MV-4-11 (cell line): ENCODE results near the gene HSD17B11.
"Not testable (repeated sequence)": the region's sequence is repeated elsewhere in the genome, so short reads cannot be mapped to it uniquely, and the experiment has no call there.

Experiments
- DNase-seq: peaks from one replicate; lab custom pipeline; 2025; lab: John Stamatoyannopoulos, UW

HSD17B11 gene

DNA sequence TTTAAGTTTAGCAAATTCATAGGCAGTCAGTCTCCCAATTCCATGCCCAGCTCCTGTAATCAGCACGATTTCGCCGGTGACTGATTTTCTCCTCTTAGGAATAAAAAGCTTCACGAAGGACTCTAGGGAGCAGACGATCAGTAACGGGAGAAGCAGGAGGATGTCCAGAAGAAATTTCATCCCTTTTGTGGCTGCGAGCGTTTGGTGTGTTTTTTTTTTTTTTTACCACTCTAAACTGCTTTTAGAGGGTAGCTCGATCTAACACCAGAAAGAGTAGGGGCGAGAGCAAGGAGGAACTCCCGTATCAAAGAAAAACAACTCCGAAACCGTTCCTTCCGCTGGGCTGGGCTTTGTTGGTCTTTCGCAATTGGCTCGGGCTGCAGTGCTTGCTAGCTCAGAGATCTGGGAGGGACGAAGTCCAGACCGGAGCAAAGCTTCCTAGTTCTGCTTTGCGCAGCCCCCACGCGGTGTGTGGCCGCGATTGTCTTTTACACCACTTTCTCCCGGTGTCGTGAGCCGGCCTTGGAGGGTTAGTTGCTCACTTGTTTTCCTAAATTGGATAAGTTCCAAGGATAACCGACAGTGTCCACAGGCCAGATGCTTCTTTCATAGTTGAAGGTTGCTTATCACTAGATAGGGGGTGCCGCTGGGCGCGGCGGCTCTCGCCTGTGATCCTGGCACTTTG lies at the start of gene HSD17B11:
HSD17B11 (minus strand) TSS at position 298 of the 685 bp plus-strand sequence; CDS start at position 180, 118 bp downstream.
- peak; percentile 98 for DNase-seq

- no peak for DNase-seq
Measured at GRCh38 chr4:87433342-87433741, 42.4 kb upstream of the HSD17B11 start.

DNA sequence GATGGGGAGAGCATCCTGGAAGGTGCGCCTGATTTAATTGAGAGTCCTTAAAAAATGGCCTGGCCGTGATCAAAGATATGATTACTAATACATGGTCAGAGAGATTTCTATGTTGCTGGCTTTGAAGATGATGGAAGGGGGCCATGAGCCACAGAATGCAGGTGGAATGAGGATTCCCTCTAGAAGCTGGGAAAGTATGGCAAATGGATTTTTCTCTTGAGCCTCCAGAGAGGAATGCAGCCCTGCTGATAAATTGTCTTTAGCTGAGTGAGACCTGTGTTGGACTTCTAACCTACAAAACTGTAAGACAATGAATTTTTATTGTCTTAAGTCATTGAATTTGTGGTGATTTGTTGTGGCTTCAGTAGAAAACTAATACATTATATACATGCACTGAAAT lies 39.0 kb upstream of the HSD17B11 start:
- no peak for DNase-seq

DNA sequence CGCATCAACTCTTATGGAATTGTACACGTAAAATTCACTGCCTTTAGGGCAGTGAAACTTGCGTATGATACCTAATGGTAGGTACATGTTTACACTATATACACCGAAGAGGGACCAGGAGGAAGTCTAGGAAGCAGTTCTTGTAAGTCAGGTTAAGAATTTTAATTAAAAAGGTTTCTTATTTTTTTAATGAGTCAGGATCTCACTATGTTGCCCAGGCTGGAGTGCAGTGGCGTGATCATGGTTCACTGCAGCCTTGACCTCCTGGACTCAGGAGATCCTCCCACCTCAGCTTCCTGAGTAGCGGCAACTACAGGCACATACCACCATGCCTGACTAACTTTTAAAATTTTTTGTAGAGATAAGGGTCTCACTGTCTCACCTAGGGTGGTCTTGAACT lies 38.0 kb upstream of the HSD17B11 start:
- no peak for DNase-seq

- DNase-seq: no peak
Measured at GRCh38 chr4:87427518-87427868, 36.5 kb upstream of the HSD17B11 start.

GRCh38 chr4:87426865-87427517 lies 36.0 kb upstream of the HSD17B11 start:
- no peak for DNase-seq

DNA sequence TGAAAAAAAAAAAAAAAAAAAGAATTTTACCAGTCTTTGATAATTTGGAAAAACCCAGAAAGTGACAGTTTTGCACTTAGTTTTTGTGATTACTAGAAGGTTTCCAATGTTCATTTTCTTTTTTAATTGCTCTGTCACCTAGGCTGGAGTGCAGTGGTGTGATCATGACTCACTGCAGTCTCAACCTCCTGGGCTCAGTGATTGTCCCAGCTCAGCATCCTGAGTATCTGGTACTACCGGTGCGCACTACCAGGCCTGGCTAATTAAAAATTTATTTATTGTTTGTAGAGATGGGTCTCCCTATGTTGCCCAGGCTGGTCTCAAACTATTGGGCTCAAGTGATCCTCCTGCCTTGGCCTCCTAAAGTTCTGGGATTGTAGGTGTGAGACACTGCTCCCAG lies 34.7 kb upstream of the HSD17B11 start:
- DNase-seq: no peak

DNA sequence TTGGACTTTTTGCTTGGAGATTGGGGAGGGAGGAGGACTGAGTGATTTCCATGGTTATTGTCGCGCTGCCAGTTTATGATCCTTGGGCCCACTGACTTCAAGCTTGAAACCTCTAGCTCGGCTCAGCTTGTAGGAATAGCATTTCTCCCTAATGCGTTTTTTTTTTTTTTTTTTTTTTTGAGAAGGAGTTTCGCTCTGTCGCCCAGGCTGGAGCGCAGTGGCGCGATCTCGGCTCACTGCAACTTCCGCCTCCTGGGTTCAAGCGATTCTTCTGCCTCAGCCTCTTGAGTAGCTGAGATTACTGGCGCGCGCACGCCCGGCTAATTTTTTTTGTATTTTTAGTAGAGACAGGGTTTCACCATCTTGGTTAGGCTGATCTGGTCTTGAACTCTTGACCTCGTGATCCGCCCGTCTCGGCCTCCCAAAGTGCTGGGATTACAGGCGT lies 33.1 kb upstream of the HSD17B11 start:
- not testable (repeated sequence) for DNase-seq

- DNase-seq: no peak
Measured at GRCh38 chr4:87423317-87424098, 32.5 kb upstream of the HSD17B11 start.

DNA sequence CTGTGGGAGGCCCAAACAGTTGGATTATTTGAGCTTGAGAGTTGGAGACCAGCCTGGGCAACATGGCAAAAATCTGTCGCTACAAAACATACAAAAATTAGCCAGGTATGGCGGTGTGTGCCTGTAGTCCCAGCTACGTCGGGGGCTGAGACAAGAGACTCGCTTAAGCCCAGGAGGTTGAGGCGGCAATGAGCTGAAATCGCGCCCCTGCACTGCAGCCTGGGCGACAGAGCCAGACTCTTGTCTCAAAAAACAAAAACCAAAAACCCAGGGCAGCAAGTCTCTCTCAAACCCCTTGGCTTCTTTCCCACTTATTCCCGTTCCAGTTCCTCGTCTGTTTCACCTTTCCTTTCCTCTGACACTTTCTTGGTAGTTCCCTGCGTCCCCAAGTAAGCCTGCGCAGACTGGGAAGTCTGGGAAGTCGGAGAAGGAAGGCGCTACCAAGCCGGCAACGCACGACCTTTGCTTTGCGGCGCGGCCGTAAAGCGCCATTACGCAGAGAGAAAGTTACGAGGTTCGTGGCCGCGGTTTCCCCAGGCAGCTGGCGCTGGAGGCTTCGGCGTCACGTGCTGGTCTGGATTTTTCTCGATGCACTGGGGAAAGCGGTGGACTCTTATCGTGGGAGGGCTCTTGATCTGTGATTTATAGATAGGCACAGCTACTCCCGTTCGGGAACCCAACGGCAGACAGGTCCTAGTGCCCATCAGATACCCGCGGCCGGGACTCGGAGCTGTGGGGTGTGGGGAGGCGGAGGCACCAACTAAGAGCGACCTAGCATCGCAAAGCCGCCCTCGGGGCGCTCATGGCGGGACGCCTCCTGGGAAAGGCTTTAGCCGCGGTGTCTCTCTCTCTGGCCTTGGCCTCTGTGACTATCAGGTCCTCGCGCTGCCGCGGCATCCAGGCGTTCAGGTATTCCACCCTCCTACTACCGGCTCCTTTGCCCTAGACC lies 31.4 kb upstream of the HSD17B11 start, which contains the start of gene NUDT9:
NUDT9 (plus strand) TSS at position 470 of the 949 bp plus-strand sequence; CDS start at position 803, 333 bp downstream.
- peak; percentile 89 for DNase-seq

DNA sequence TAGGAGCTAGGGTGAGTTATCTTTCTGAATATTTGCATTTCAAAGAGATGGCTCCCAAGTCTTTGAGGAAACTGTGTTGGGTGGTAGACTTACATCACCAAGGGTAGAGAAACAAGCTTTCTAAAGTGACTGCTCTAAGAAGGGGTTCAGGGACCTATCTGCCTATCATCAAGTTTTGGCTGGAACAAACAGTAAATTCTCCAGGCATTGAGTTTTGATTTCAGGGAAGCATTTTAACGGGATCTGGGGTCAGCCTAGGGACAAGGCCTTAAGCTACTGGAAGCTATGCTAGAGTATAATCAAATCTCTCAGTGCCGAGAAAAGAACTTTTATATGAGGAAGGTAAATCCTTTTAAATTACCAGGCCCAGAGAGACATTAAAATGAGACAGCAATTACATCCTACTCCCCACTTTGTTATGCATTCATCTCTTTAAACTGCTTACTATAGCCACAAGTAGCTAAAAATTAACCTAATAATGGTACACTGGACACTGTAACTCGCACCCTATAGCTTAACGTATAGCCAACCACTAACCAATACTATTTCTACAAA lies 29.4 kb upstream of the HSD17B11 start:
- no peak for DNase-seq

- no peak for DNase-seq
Measured at GRCh38 chr4:87419578-87420249, 28.7 kb upstream of the HSD17B11 start.

GRCh38 chr4:87418410-87418809 lies 27.4 kb upstream of the HSD17B11 start:
- not testable (repeated sequence) for DNase-seq

DNA sequence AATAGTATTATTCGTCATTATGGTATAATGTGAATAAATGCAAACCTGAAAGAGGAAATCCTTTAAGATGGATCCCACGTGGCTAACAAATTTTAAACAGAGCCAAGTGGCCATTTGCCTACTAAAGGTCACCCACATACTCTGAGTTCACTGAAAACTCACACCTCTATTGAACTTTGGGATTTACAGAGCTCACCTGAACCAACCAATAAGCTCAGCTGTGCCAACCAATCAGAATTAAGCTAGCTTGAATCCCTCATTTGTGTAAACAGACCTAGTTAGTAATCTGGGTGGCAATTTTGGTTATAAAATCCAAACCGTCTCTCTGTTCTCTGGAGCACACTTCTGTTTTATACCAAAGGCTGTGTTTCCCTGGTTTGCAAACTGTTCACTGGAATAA lies 26.0 kb upstream of the HSD17B11 start:
- DNase-seq: no peak

DNA sequence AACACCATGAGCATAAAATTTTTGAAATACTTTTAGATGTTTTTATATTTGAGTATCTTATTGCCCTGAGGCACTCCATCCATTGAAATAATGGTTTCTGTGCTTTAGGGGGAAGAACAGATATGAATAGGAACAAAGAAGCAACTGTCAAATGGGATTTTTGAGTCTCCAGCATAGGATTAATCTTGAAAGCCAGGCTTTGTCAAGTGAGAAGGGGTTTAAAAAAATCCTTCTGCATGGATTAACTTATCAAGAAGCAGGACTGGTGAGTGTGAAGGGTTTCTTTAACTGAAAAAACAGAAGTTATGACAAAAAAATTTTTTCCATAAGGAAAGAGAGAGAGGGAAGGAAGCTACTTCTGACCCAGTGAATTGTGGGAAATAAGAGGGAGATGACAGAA lies 23.8 kb upstream of the HSD17B11 start:
- no peak for DNase-seq

DNA sequence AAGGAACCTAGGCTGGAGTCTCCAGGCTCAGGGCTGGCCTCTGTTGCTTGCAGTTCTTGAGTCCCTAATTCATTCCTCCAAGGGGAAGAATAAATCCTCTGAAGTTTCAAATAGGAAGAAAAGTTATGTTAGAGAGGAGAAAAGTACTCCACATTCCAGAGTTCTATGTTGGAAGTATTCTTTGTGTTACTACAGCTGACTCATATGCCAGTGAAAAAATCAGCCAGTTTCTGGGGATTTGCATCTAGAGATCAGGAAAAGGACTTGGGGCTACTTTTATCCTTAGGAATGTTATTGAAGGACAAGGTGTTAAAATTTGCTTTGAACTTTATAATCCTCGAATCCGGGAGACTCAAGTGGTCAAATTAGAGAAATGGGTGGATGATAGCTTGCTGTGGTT lies 19.7 kb upstream of the HSD17B11 start:
- no peak for DNase-seq

- no peak for DNase-seq
Measured at GRCh38 chr4:87410157-87410556, 19.2 kb upstream of the HSD17B11 start.

DNA sequence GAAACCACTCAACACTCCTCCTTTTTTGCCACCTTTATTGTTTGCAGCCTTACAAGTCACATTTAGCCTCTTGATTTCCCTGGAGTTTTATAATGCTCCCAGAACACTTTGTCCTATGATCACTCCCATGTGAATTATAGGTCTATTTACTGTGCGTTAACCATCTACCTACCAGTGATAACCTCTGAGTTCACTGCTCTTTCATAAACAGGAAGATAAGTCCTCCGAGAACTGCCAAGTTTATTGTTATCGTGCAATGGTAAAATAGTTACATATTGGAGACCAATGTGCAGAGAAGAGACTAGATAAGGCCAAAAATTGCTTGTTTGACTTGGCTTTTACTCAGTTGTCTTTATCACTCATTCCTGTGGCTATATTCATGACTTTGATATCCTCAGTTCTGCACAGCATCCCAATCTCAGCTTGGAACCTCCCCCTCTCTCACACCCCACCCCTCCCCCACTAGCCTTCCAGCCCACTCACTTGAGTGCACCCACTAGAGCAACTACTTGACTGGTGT lies 18.5 kb upstream of the HSD17B11 start:
- DNase-seq: no peak

DNA sequence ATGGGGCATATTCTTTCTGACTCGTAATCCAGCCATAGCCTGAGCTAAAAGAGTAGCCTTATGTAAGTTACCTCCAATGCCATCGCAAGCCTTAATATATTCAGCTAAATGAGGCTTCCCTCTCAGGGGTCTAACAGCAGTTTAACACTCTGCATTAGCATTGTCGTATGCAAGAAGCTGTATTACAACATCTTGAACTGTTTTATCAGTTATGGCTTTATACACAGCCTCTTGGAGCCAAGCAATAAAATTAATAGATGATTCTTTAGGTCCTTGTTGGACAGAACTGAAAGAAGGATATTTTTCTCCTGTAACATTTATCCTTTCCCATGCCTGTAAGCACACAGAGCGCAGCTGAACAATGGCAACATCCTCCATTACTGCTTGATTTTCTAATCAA lies 15.9 kb upstream of the HSD17B11 start:
- not testable (repeated sequence) for DNase-seq

- DNase-seq: peak; percentile 85
Measured at GRCh38 chr4:87406462-87406861, 15.5 kb upstream of the HSD17B11 start.
